DND-41 (cell line): ENCODE data around the gene DALRD3.

Experiments
- ATAC-seq: fragments of 200-7000 bp; cut with Tn5 transposase; 3 replicates; pipeline ENCODE4 v1.9.1; 2021; ENCODE audit warnings: low read depth; ENCODE audit not compliant: insufficient read depth
- DNase-seq: peaks from one replicate; pipeline ENCODE4 v3.0.0-alpha.2; 2020
- H2AFZ ChIP-seq: 2 replicates; pipeline ENCODE4 v1.6.0; 2012; ENCODE audit warnings: low read depth, low read length
- H3K27ac ChIP-seq: 2 replicates; pipeline ENCODE4 v1.5.1; 2012; ENCODE audit warnings: low read length, inconsistent platforms
- H3K27me3 ChIP-seq: fragments of 200-600 bp; sonication (generic); 2 replicates; pipeline ENCODE4 v1.6.0; 2012; ENCODE audit warnings: low read length, mild to moderate bottlenecking, inconsistent platforms; ENCODE audit not compliant: insufficient read depth, poor library complexity
- H3K36me3 ChIP-seq: 2 replicates; pipeline ENCODE4 v1.5.1; 2012; ENCODE audit warnings: low read length, inconsistent platforms; ENCODE audit not compliant: insufficient read depth
- H3K4me1 ChIP-seq: 2 replicates; pipeline ENCODE4 v1.5.1; 2012; ENCODE audit warnings: mild to moderate bottlenecking, low read length; ENCODE audit not compliant: insufficient read depth
- H3K4me2 ChIP-seq: 2 replicates; pipeline ENCODE4 v1.6.0; 2012; ENCODE audit warnings: mild to moderate bottlenecking, moderate library complexity, low read length, inconsistent platforms; ENCODE audit not compliant: insufficient read depth
- H3K4me3 ChIP-seq, 2 experiments: fragments of 200-600 bp in 1 of 2; shearing (Covaris generic) in 1 of 2; 2 replicates each; pipeline ENCODE4 v1.5.1; 2012 to 2016; ENCODE audit warnings: inconsistent platforms in 2 of 2, low read length in 2 of 2, mild to moderate bottlenecking in 2 of 2, low read depth in 1 of 2, moderate library complexity in 1 of 2
- H3K79me2 ChIP-seq: 2 replicates; pipeline ENCODE4 v1.6.0; 2012; ENCODE audit warnings: low read length, inconsistent platforms; ENCODE audit not compliant: insufficient read depth
- H3K9ac ChIP-seq: 2 replicates; pipeline ENCODE4 v1.6.0; 2012; ENCODE audit warnings: low read depth, mild to moderate bottlenecking, inconsistent platforms, low read length, moderate library complexity
- H3K9me3 ChIP-seq: 2 replicates; pipeline ENCODE4 v1.5.1; 2012; ENCODE audit warnings: low read length, moderate library complexity, mild to moderate bottlenecking, inconsistent platforms; ENCODE audit not compliant: insufficient read depth, severe bottlenecking
- H4K20me1 ChIP-seq: 2 replicates; pipeline ENCODE4 v1.6.0; 2012; ENCODE audit warnings: low read length; ENCODE audit not compliant: insufficient read depth
- CTCF ChIP-seq: IDR thresholded peaks from 2 replicates; pipeline ENCODE4 v1.5.1; 2012; ENCODE audit warnings: borderline replicate concordance, low read length, moderate library complexity, mild to moderate bottlenecking; ENCODE audit not compliant: poor library complexity, severe bottlenecking; ENCODE audit errors: extremely low read depth
- EZH2 ChIP-seq: IDR thresholded peaks from 3 replicates; pipeline ENCODE4 v1.6.1; 2012; ENCODE audit warnings: borderline replicate concordance, low read depth, mild to moderate bottlenecking, moderate library complexity, low read length, inconsistent platforms; ENCODE audit not compliant: severe bottlenecking

The DALRD3 gene

GRCh38 chr3:48999085-48999858, 19.1 kb downstream of the DALRD3 start:
- no peak overlapping the region for H3K9ac ChIP-seq
- no peaks in the 10 kb centered on the region for H3K79me2 ChIP-seq
- no peaks in the 10 kb centered on the region for H3K4me1 ChIP-seq
- 0 out of 2 replicates have a peak, but pooled peaks cover 2% of the 10 kb centered on the region for H4K20me1 ChIP-seq
- DNase-seq (no peak), ATAC-seq (no peak)
- no peaks in the 10 kb centered on the region for H3K27me3 ChIP-seq
- TF ChIP-seq EZH2 (no peak), CTCF (no peak)
- no peak overlapping the region for H3K4me3 ChIP-seq
- H3K27ac ChIP-seq = no peak overlapping the region
- no peaks in the 10 kb centered on the region for H3K9me3 ChIP-seq
- no peak overlapping the region for H2AFZ ChIP-seq
- peaks cover 4% of the 10 kb centered on the region; the same call in 1 of the 2 replicates for H3K36me3 ChIP-seq
- H3K4me2 ChIP-seq = no peak overlapping the region

GRCh38 chr3:48997714-48998637, 20.4 kb downstream of the DALRD3 start:
- no peak overlapping the region for H3K4me2 ChIP-seq
- TF ChIP-seq EZH2 (no peak), CTCF (no peak)
- H3K36me3 ChIP-seq = peaks cover 4% of the 10 kb centered on the region; the same call in 1 of the 2 replicates
- no peaks in the 10 kb centered on the region for H3K79me2 ChIP-seq
- H3K27me3 ChIP-seq = no peaks in the 10 kb centered on the region
- no peaks in the 10 kb centered on the region for H3K9me3 ChIP-seq
- no peaks in the 10 kb centered on the region for H3K4me1 ChIP-seq
- H3K9ac ChIP-seq = no peak overlapping the region
- 0 out of 2 replicates have a peak, but pooled peaks cover 2% of the 10 kb centered on the region for H4K20me1 ChIP-seq
- no peak overlapping the region for H3K4me3 ChIP-seq
- no peak for ATAC-seq
- H3K27ac ChIP-seq = no peak overlapping the region
- no peak for DNase-seq
- no peak overlapping the region for H2AFZ ChIP-seq

- no peaks in the 10 kb centered on the region for H3K27me3 ChIP-seq
- peaks cover under 1% of the 10 kb centered on the region; the same call in 1 of the 2 replicates for H3K4me1 ChIP-seq
- H2AFZ ChIP-seq = no peak overlapping the region
- DNase-seq (no peak), ATAC-seq (0 out of 3 replicates have a peak, but pooled peaks have one; percentile 27)
- H4K20me1 ChIP-seq = 0 out of 2 replicates have a peak, but pooled peaks cover 2% of the 10 kb centered on the region
- no peak overlapping the region for H3K4me2 ChIP-seq
- no peak overlapping the region for H3K9ac ChIP-seq
- H3K9me3 ChIP-seq = no peaks in the 10 kb centered on the region
- no peak overlapping the region for H3K4me3 ChIP-seq
- TF ChIP-seq CTCF = peak; percentile 39
- TF ChIP-seq EZH2 = no peak
- no peaks in the 10 kb centered on the region for H3K79me2 ChIP-seq
- no peak overlapping the region for H3K27ac ChIP-seq
- peaks cover 4% of the 10 kb centered on the region; the same call in 1 of the 2 replicates for H3K36me3 ChIP-seq
Observed at GRCh38 chr3:48997102-48997635, 21.2 kb downstream of the DALRD3 start.
